ENCODE results near the gene METTL25B. TPM values are rescaled to one million over a fixed set of nuclear protein-coding genes. Genes with fewer than 3 reads are reported as not detected.

Gene METTL25B
- total and polyA plus RNA-seq, 2 of the 13 experiments (the other 11 are each of a cell fraction or from before 2014, with no cell fraction given) = 11.9 to 24.0 TPM

- ChIA-PET POLR2A (interaction anchor here (0.9 to 3.3 kb wide), 7 partner anchors 18 to 290 kb away, joined by 3 to 27 read pairs (median 3); partner anchors contain the start of genes ISG20L2, METTL25B and PRCC), CTCF (ENCODE audit: low intra/inter-chr PET ratio, low total read pairs) (no interaction called here)
- peak overlapping the region; percentile 87 to 90 (median 88) for H3K4me3 ChIP-seq (replicated peaks in 1 of 3; ENCODE audit: insufficient read depth in 1 of 3, low read depth in 2 of 3, low read length in 3 of 3)
- peaks cover 66% of the 10 kb centered on the region for H3K79me2 ChIP-seq (ENCODE audit: insufficient read depth, low read length)
- peaks cover 13% of the 10 kb centered on the region for H4K20me1 ChIP-seq (ENCODE audit: insufficient read depth, low read length)
- no peaks in the 10 kb centered on the region; a peak in 1 of 5 replicates for H3K27me3 ChIP-seq (ENCODE audit: control insufficient read depth in 1 of 2, insufficient read depth in 2 of 2, low read length in 2 of 2)
- ATAC-seq = peak; percentile 72
- H2AFZ ChIP-seq (ENCODE audit: low read length) = no peak overlapping the region
- peak overlapping the region; percentile 100 for H3K27ac ChIP-seq (ENCODE audit: extremely low read length, insufficient read depth, low read length)
- peak; percentile 71 for FAIRE-seq
- peak; percentile 90 for DNase-seq (ENCODE audit: low spot score)
- 5% methylated on average over 8 of the region's 29 CpGs for WGBS (ENCODE audit: low lambda C conversion rate)
- in situ Hi-C loops (cut with HindIII; ENCODE audit: extremely low pct_ligation_motif_present, low pct_unique_long_range_greater_than_20kb) (no loop called here), intact Hi-C loops (cut with micrococcal nuclease; ENCODE audit: unreplicated experiment) (no loop called here)
- peaks cover 10 to 35% of the 10 kb centered on the region in 2 experiments; a peak in 4 of 5 replicates for H3K36me3 ChIP-seq (replicated peaks in 1 of 2; ENCODE audit: control insufficient read depth in 1 of 2, insufficient read depth in 2 of 2, low read length in 2 of 2)
- peak overlapping the region; percentile 100 for H3K9ac ChIP-seq (ENCODE audit: insufficient read depth, low read depth, low read length)
- no peaks in the 10 kb centered on the region for H3K9me3 ChIP-seq (ENCODE audit: low read length)
- H3K4me2 ChIP-seq (ENCODE audit: low read depth, low read length) = peak overlapping the region; percentile 100
- peaks cover 43% of the 10 kb centered on the region for H3K4me1 ChIP-seq (ENCODE audit: insufficient read depth, low read length)
- BruUV-seq (replicated peaks) = no TSS peak
- no peak for TF ChIP-seq ZNF138 (CRISPR knock-in tag; IDR thresholded peaks at IDR 0.05; ENCODE audit: low read depth)
- no peak for TF ChIP-seq ZNF629 (CRISPR knock-in tag; conservative IDR thresholded peaks at IDR 0.05)
- TF ChIP-seq SOX5 (CRISPR knock-in tag; IDR thresholded peaks at IDR 0.05; ENCODE audit: borderline replicate concordance) = no peak
- no peak for TF ChIP-seq NFYC (CRISPR knock-in tag; IDR thresholded peaks at IDR 0.05)
- TF ChIP-seq FOXP1 (IDR thresholded peaks at IDR 0.05) = no peak
- TF ChIP-seq FOXP1 (CRISPR knock-in tag; IDR thresholded peaks at IDR 0.05) = no peak
- TF ChIP-seq KLF11 (CRISPR knock-in tag; IDR thresholded peaks at IDR 0.05) = no peak
- no peak for TF ChIP-seq RARG (CRISPR knock-in tag; IDR thresholded peaks at IDR 0.05; ENCODE audit: low read depth)
- no peak for TF ChIP-seq ZNF879 (CRISPR knock-in tag; IDR thresholded peaks at IDR 0.05)
- TF ChIP-seq, protein P1, sequence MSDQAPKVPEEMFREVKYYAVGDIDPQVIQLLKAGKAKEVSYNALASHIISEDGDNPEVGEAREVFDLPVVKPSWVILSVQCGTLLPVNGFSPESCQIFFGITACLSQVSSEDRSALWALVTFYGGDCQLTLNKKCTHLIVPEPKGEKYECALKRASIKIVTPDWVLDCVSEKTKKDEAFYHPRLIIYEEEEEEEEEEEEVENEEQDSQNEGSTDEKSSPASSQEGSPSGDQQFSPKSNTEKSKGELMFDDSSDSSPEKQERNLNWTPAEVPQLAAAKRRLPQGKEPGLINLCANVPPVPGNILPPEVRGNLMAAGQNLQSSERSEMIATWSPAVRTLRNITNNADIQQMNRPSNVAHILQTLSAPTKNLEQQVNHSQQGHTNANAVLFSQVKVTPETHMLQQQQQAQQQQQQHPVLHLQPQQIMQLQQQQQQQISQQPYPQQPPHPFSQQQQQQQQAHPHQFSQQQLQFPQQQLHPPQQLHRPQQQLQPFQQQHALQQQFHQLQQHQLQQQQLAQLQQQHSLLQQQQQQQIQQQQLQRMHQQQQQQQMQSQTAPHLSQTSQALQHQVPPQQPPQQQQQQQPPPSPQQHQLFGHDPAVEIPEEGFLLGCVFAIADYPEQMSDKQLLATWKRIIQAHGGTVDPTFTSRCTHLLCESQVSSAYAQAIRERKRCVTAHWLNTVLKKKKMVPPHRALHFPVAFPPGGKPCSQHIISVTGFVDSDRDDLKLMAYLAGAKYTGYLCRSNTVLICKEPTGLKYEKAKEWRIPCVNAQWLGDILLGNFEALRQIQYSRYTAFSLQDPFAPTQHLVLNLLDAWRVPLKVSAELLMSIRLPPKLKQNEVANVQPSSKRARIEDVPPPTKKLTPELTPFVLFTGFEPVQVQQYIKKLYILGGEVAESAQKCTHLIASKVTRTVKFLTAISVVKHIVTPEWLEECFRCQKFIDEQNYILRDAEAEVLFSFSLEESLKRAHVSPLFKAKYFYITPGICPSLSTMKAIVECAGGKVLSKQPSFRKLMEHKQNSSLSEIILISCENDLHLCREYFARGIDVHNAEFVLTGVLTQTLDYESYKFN (CRISPR knock-in tag; conservative IDR thresholded peaks at IDR 0.05) = 0 out of 2 replicates have a peak, but pooled peaks have one; percentile 31
- TF ChIP-seq BCL6 (CRISPR knock-in tag; IDR thresholded peaks at IDR 0.05) = peak; percentile 40; the same call in 1 of the 2 replicates
- TF ChIP-seq ZNF674 (CRISPR knock-in tag; IDR thresholded peaks at IDR 0.05; ENCODE audit: low read depth) = no peak
- no peak for TF ChIP-seq ZNF569 (CRISPR knock-in tag; IDR thresholded peaks at IDR 0.05; ENCODE audit: borderline replicate concordance)
- TF ChIP-seq ZBTB20 (CRISPR knock-in tag; IDR thresholded peaks at IDR 0.05; ENCODE audit: borderline replicate concordance, low read depth) = no peak
- TF ChIP-seq ZNF891 (CRISPR knock-in tag; IDR thresholded peaks at IDR 0.05) = no peak
- TF ChIP-seq ZNF761 (CRISPR knock-in tag; conservative IDR thresholded peaks at IDR 0.05) = no peak
- TF ChIP-seq PBX2 (CRISPR knock-in tag; IDR thresholded peaks at IDR 0.05) = no peak
- TF ChIP-seq POLR2AphosphoS2 (IDR thresholded peaks at IDR 0.05; ENCODE audit: low read depth, low read length) = no peak
- no peak; the same call in 1 of the 2 replicates for TF ChIP-seq UBTF (CRISPR knock-in tag; IDR thresholded peaks at IDR 0.05)
These were observed 18.7 kb downstream of the METTL25B start for GRCh38 chr1:156746728-156747631.

All from HepG2 (cell line).